Erythroblast (primary cell): ENCODE measurements around the gene GIMAP7.

Experiments
- DNase-seq, 2 experiments: peaks; one replicate each; lab custom pipeline; 2025; lab: John Stamatoyannopoulos, UW
- GATA1 ChIP-seq: IDR thresholded peaks from 2 replicates; pipeline ENCODE4 v1.6.1; 2011; ENCODE audit warnings: low read depth, mild to moderate bottlenecking, control low read depth, low read length, moderate library complexity
- POLR2A ChIP-seq: IDR thresholded peaks from 2 replicates; pipeline ENCODE4 v1.6.1; 2011; ENCODE audit warnings: mild to moderate bottlenecking, low read length

The GIMAP7 gene

DNA sequence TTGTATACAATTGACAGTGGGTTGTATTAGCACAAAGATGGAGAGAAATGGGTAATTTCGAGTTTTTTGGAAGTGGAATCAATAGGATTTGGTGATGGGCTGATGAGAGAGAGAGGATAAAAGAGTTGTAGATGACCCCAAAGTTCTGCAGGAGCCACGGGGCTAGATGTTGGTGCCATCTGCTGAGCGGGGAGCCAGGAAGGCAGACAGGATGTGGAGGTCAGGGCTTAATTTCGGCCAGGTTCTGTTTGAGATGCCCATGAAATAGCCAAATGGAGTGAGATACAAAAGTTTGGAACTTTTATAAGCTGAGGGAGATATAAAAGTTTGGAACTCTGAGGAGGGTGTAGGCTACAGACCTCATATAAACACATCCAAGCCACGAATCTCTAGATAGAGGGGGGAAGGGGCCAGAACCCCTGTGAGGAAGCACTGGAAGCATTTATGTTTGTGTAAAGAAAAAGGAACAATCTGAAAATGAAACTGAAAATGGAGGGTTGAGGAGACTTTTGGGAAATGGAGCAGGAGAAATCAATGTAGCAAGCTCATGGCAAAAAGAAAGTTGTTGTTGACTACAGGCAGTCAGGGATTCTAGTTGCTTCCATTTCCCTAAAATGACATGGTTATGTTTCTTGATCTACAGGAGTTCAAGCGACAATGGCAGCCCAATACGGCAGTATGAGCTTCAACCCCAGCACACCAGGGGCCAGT, 54.7 kb downstream of the GIMAP7 start:
- DNase-seq, result no peak
- no peak for TF ChIP-seq GATA1
- TF ChIP-seq POLR2A, result no peak
